Activated CD8-positive, alpha-beta T cell treated with anti-CD3 and anti-CD28 coated beads, Interleukin-2, amount 10 ng/mL, durations not matched to agents 7 days and 5 days (primary cell): ENCODE measurements around the gene ZDHHC1. TPM values are rescaled to one million over a fixed set of nuclear protein-coding genes. Genes with fewer than 3 reads are reported as not detected.
"Not testable (repeated sequence)": the region's sequence is repeated elsewhere in the genome, so short reads cannot be mapped to it uniquely, and the experiment has no call there.

ENCODE experiments used
- ATAC-seq: fragments of 150-1000 bp; cut with Tn5 transposase; one replicate; pipeline ENCODE4 v1.10.0; 2021; ENCODE audit warnings: moderate library complexity
- CTCF ChIA-PET: fragments of 350-600 bp; sonication (Branson Sonifier 250); formaldehyde crosslinking; loops from one replicate; lab custom pipeline; 2021; ENCODE audit warnings: antibody characterized with exemption; lab: Charles Lee
- POLR2A ChIA-PET: fragments of 350-600 bp; sonication (Branson Sonifier 250); formaldehyde crosslinking; loops from one replicate; lab custom pipeline; 2021; ENCODE audit warnings: antibody characterized with exemption; lab: Charles Lee
- DNase-seq: peaks from one replicate; pipeline ENCODE4 v3.0.0-alpha.2; 2020
- H3K27ac Mint-ChIP-seq: one replicate; pipeline ENCODE4 v1.8.0; 2021; ENCODE audit warnings: mild to moderate bottlenecking, mixed read lengths
- H3K27me3 Mint-ChIP-seq: one replicate; pipeline ENCODE4 v1.8.0; 2021; ENCODE audit warnings: low read depth, mixed read lengths
- H3K36me3 Mint-ChIP-seq: one replicate; pipeline ENCODE4 v1.8.0; 2021; ENCODE audit warnings: low read depth, mixed read lengths
- H3K4me1 Mint-ChIP-seq: one replicate; pipeline ENCODE4 v1.8.0; 2021; ENCODE audit warnings: low read depth, mixed read lengths
- H3K4me3 Mint-ChIP-seq: one replicate; pipeline ENCODE4 v1.8.0; 2021; ENCODE audit warnings: mild to moderate bottlenecking, mixed read lengths
- H3K9me3 Mint-ChIP-seq: one replicate; pipeline ENCODE4 v1.8.0; 2022; ENCODE audit warnings: mixed read lengths; ENCODE audit not compliant: insufficient read depth
- total RNA-seq, 2 experiments: library from RNA; stranded (reverse); gene quantifications; one replicate each; pipeline ENCODE4 v1.2.3, GENCODE V29; 2021

ZDHHC1 gene
- total RNA-seq, 2 experiments from 2014 or later: 0.26 TPM; not detected in 1

- Mint-ChIP-seq H3K36me3 (no peaks in the 10 kb centered on the region), H3K4me1 (peaks cover 9% of the 10 kb centered on the region), H3K9me3 (no peaks in the 10 kb centered on the region), H3K4me3 (no peak overlapping the region), H3K27ac (no peak overlapping the region), H3K27me3 (peaks cover 11% of the 10 kb centered on the region)
- ChIA-PET CTCF (interaction anchor here (0.8 to 2.0 kb wide), 5 partner anchors 35 to 116 kb away, joined by 3 to 6 read pairs (median 3); partner anchors contain the start of gene ATP6V0D1), POLR2A (no interaction called here)
- no peak for ATAC-seq
- no peak for DNase-seq
Measured at GRCh38 chr16:67364600-67365235, 51.6 kb downstream of the ZDHHC1 start.

- DNase-seq (no peak), ATAC-seq (no peak)
- H3K36me3 Mint-ChIP-seq: no peaks in the 10 kb centered on the region
- ChIA-PET POLR2A (no interaction called here), CTCF (no interaction called here)
- H3K4me3 Mint-ChIP-seq: no peak overlapping the region
- H3K27ac Mint-ChIP-seq: no peak overlapping the region
- H3K4me1 Mint-ChIP-seq: peaks cover 15% of the 10 kb centered on the region
- peaks cover 24% of the 10 kb centered on the region for H3K27me3 Mint-ChIP-seq
- no peaks in the 10 kb centered on the region for H3K9me3 Mint-ChIP-seq
Measured at GRCh38 chr16:67361038-67361437, 55.2 kb downstream of the ZDHHC1 start.

- ATAC-seq, H3K4me1 Mint-ChIP-seq, H3K9me3 Mint-ChIP-seq, H3K4me3 Mint-ChIP-seq, CTCF ChIA-PET, POLR2A ChIA-PET, H3K36me3 Mint-ChIP-seq, H3K27ac Mint-ChIP-seq, DNase-seq: not testable (repeated sequence)
- H3K27me3 Mint-ChIP-seq: peaks cover 24% of the 10 kb centered on the region
Measured at GRCh38 chr16:67359540-67360269, 56.6 kb downstream of the ZDHHC1 start.

GRCh38 chr16:67357561-67357960 is 58.7 kb downstream of the ZDHHC1 start:
- Mint-ChIP-seq H3K9me3 (no peaks in the 10 kb centered on the region), H3K4me1 (peaks cover 5% of the 10 kb centered on the region), H3K27me3 (peaks cover 23% of the 10 kb centered on the region), H3K4me3 (no peak overlapping the region), H3K27ac (no peak overlapping the region), H3K36me3 (no peaks in the 10 kb centered on the region)
- ATAC-seq (no peak), DNase-seq (no peak)
- CTCF ChIA-PET: interaction anchor here (0.8 to 1.2 kb wide), 2 partner anchors 9 to 97 kb away, joined by 3 to 5 read pairs; no protein-coding TSS in a partner anchor
- POLR2A ChIA-PET: interaction anchor here (0.6 kb wide), 1 partner anchor 304 kb away, joined by 3 read pairs; no protein-coding TSS in a partner anchor

- DNase-seq: no peak
- CTCF ChIA-PET: no interaction called here
- peaks cover 25% of the 10 kb centered on the region for H3K27me3 Mint-ChIP-seq
- no peak overlapping the region for H3K27ac Mint-ChIP-seq
- POLR2A ChIA-PET: no interaction called here
- no peaks in the 10 kb centered on the region for H3K36me3 Mint-ChIP-seq
- no peaks in the 10 kb centered on the region for H3K9me3 Mint-ChIP-seq
- H3K4me3 Mint-ChIP-seq: no peak overlapping the region
- no peak for ATAC-seq
- peaks cover 5% of the 10 kb centered on the region for H3K4me1 Mint-ChIP-seq
Measured at GRCh38 chr16:67356396-67356795, 59.9 kb downstream of the ZDHHC1 start.

GRCh38 chr16:67352463-67352862 is 63.8 kb downstream of the ZDHHC1 start:
- POLR2A ChIA-PET, H3K4me1 Mint-ChIP-seq, DNase-seq, H3K27ac Mint-ChIP-seq, H3K4me3 Mint-ChIP-seq, H3K9me3 Mint-ChIP-seq, H3K36me3 Mint-ChIP-seq, ATAC-seq: not testable (repeated sequence)
- H3K27me3 Mint-ChIP-seq: peaks cover 27% of the 10 kb centered on the region
- CTCF ChIA-PET: interaction anchor here (0.7 to 1.5 kb wide), 3 partner anchors 15 to 47 kb away, joined by 3 to 4 read pairs (median 3); partner anchors contain the start of genes KCTD19 and LRRC36

- CTCF ChIA-PET: interaction anchor here (1.0 to 2.4 kb wide), 7 partner anchors 11 to 90 kb away, joined by 3 to 9 read pairs (median 4); partner anchors contain the start of gene ZDHHC1
- no peaks in the 10 kb centered on the region for H3K9me3 Mint-ChIP-seq
- H3K4me1 Mint-ChIP-seq: no peaks in the 10 kb centered on the region
- no peak for DNase-seq
- POLR2A ChIA-PET: no interaction called here
- no peaks in the 10 kb centered on the region for H3K36me3 Mint-ChIP-seq
- no peak for ATAC-seq
- no peak overlapping the region for H3K27ac Mint-ChIP-seq
- H3K27me3 Mint-ChIP-seq: peaks cover 18% of the 10 kb centered on the region
- H3K4me3 Mint-ChIP-seq: no peak overlapping the region
Measured at GRCh38 chr16:67350324-67350723, 66.0 kb downstream of the ZDHHC1 start.

- Mint-ChIP-seq H3K36me3 (no peaks in the 10 kb centered on the region), H3K27me3 (peaks cover 14% of the 10 kb centered on the region), H3K4me1 (no peaks in the 10 kb centered on the region), H3K9me3 (no peaks in the 10 kb centered on the region), H3K27ac (no peak overlapping the region), H3K4me3 (no peak overlapping the region)
- peak; percentile 80 for ATAC-seq
- CTCF ChIA-PET: interaction anchor here (1.0 to 2.4 kb wide), 3 partner anchors 9 to 53 kb away, joined by 3 to 7 read pairs (median 5); no protein-coding TSS in a partner anchor
- no peak for DNase-seq
- POLR2A ChIA-PET: no interaction called here
Measured at GRCh38 chr16:67349172-67349571, 67.1 kb downstream of the ZDHHC1 start.

- Mint-ChIP-seq H3K4me3 (no peak overlapping the region), H3K27me3 (peaks cover 17% of the 10 kb centered on the region), H3K27ac (no peak overlapping the region), H3K4me1 (no peaks in the 10 kb centered on the region), H3K9me3 (no peaks in the 10 kb centered on the region), H3K36me3 (no peaks in the 10 kb centered on the region)
- POLR2A ChIA-PET: no interaction called here
- no peak for DNase-seq
- CTCF ChIA-PET: interaction anchor here (0.8 to 2.0 kb wide), 5 partner anchors 20 to 201 kb away, joined by 3 to 7 read pairs (median 4); partner anchors contain the start of genes KCTD19, LRRC36 and ZDHHC1
- ATAC-seq: no peak
Measured at GRCh38 chr16:67346341-67346740, 69.9 kb downstream of the ZDHHC1 start.

GRCh38 chr16:67345401-67345800 is 70.9 kb downstream of the ZDHHC1 start:
- CTCF ChIA-PET: interaction anchor here (1.5 to 1.9 kb wide), 2 partner anchors 102 to 202 kb away, joined by 4 to 5 read pairs; no protein-coding TSS in a partner anchor
- H3K27ac Mint-ChIP-seq: no peak overlapping the region
- H3K9me3 Mint-ChIP-seq: no peaks in the 10 kb centered on the region
- H3K27me3 Mint-ChIP-seq: peaks cover 17% of the 10 kb centered on the region
- DNase-seq (no peak), ATAC-seq (no peak)
- H3K4me3 Mint-ChIP-seq: no peak overlapping the region
- no peaks in the 10 kb centered on the region for H3K36me3 Mint-ChIP-seq
- H3K4me1 Mint-ChIP-seq: no peaks in the 10 kb centered on the region
- POLR2A ChIA-PET: no interaction called here
